Suprapubic skin (tissue), 4 donors: ENCODE data around the gene PWWP2A. TPM values are rescaled to one million over a fixed set of nuclear protein-coding genes. Genes with fewer than 3 reads are reported as not detected.

Source experiments
- DNase-seq, 2 donors: peaks; one replicate each; pipeline ENCODE4 v3.0.0-alpha.2; 2019; ENCODE audit warnings: low spot score in 2 of 2
- H3K27ac ChIP-seq: fragments of 200-600 bp; sonication (generic); one replicate; pipeline ENCODE4 v1.5.1; 2019
- H3K27me3 ChIP-seq: fragments of 200-600 bp; sonication (generic); one replicate; pipeline ENCODE4 v1.5.1; 2019
- H3K36me3 ChIP-seq: fragments of 200-600 bp; sonication (generic); one replicate; pipeline ENCODE4 v1.5.1; 2019
- H3K4me1 ChIP-seq: fragments of 200-600 bp; sonication (generic); one replicate; pipeline ENCODE4 v1.5.1; 2019
- H3K4me3 ChIP-seq: fragments of 200-600 bp; sonication (generic); one replicate; pipeline ENCODE4 v1.5.1; 2019; ENCODE audit warnings: mild to moderate bottlenecking
- H3K9me3 ChIP-seq: fragments of 200-600 bp; sonication (generic); one replicate; pipeline ENCODE4 v1.5.1; 2019
- CTCF ChIP-seq, 2 donors: fragments of 200-600 bp in 1 of 2; fragments of 450-650 bp in 1 of 2; sonication (generic) in 1 of 2; IDR thresholded peaks; one replicate each; pipeline ENCODE4 v1.5.1; 2016 to 2019; ENCODE audit warnings: antibody characterized with exemption in 2 of 2, mild to moderate bottlenecking in 1 of 2, moderate library complexity in 1 of 2
- EP300 ChIP-seq: sonication (generic); formaldehyde crosslinking; IDR thresholded peaks from one replicate; pipeline ENCODE4 v1.6.1; 2017; ENCODE audit warnings: antibody characterized with exemption
- POLR2A ChIP-seq, 2 donors: fragments of 450-650 bp; IDR thresholded peaks; one replicate each; pipeline ENCODE4 v1.6.1; 2017; ENCODE audit warnings: antibody characterized with exemption in 2 of 2, mild to moderate bottlenecking in 2 of 2, moderate library complexity in 2 of 2
- POLR2AphosphoS5 ChIP-seq, 3 donors: sonication (generic); formaldehyde crosslinking; IDR thresholded peaks; one replicate each; pipeline ENCODE4 v1.6.1; 2017; ENCODE audit warnings: antibody characterized with exemption in 3 of 3
- WGBS: methylation state at CpG from one replicate; pipeline ENCODE4 v1.1.5; 2018; 5-methylcytosine and 5-hydroxymethylcytosine counted together
- total RNA-seq, 4 donors: library from RNA; depleted of rRNA; stranded (reverse); fragments of >200 nt; gene quantifications; one replicate each; pipeline ENCODE4 v1.1.0, GENCODE V29; 2016

Gene PWWP2A
- total RNA-seq, 4 donors from 2014 or later: 24.7 to 42.3 (median 31.4) TPM

DNA sequence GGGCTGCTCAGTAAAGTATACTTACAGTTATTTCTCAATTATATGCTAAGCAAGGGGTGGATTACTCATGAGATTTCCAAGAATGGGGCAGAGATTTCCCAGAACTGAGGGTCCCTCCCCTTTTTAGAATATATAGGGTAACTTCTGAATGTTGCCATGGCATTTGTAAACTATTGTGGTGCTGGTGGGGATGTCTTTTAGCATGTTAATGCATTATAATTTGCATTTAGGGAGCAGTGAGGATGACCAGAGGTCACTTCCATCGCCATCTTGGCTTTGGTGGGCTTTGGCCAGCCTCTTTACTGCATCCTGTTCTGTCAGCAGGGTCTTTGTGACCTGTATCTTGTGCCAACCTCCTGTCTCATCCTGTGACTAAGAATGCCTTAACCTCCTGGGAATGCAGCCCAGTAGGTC, 74.9 kb downstream of the PWWP2A start:
- no peaks in the 10 kb centered on the region for H3K27me3 ChIP-seq
- H3K4me3 ChIP-seq: no peak overlapping the region
- TF ChIP-seq CTCF (IDR thresholded peaks at IDR 0.05): no peak
- TF ChIP-seq EP300: no peak
- no peak for TF ChIP-seq POLR2AphosphoS5 (IDR thresholded peaks at IDR 0.05)
- no peak for TF ChIP-seq POLR2A (IDR thresholded peaks at IDR 0.05)
- H3K4me1 ChIP-seq: peaks cover 5% of the 10 kb centered on the region
- no peak overlapping the region for H3K27ac ChIP-seq
- no peaks in the 10 kb centered on the region for H3K9me3 ChIP-seq
- WGBS: 100% methylated on average over 1 of the region's 1 CpG
- no peak for DNase-seq
- peaks cover 42% of the 10 kb centered on the region for H3K36me3 ChIP-seq

DNA sequence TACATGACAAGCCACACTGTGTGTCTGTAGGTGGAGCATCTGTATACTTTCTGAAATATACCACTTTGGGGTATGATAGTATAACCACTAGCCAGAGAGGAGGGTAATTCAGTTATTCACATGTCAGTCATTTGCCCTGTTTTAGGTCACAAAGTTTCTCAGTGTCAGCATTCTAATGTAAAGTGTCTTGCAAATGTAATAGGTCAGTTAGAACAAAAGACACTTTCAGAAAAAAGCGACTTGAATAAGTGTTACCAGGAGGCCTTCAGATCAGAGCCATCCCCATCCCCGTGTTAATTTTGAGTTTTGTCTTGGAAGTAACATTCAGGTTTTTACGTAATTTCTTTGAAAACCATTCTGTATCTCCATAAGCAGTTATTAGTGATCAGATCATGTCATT, 76.6 kb downstream of the PWWP2A start:
- WGBS: 86% methylated on average over 3 of the region's 3 CpGs

More for the DNA sequence above, 76.6 kb downstream of the PWWP2A start:
- TF ChIP-seq POLR2A (IDR thresholded peaks at IDR 0.05): no peak
- TF ChIP-seq EP300: no peak
- TF ChIP-seq POLR2AphosphoS5 (IDR thresholded peaks at IDR 0.05): no peak
- no peak for TF ChIP-seq CTCF (IDR thresholded peaks at IDR 0.05)
- no peaks in the 10 kb centered on the region for H3K27me3 ChIP-seq
- H3K4me3 ChIP-seq: no peak overlapping the region
- peaks cover 5% of the 10 kb centered on the region for H3K4me1 ChIP-seq
- H3K9me3 ChIP-seq: no peaks in the 10 kb centered on the region
- H3K36me3 ChIP-seq: peaks cover 48% of the 10 kb centered on the region
- DNase-seq: no peak
- no peak overlapping the region for H3K27ac ChIP-seq

Other genes starting within 250 kb of the PWWP2A start
- under 1 TPM in 3 of 4 donors, not detected in 1; 0.36 to 0.64 (median 0.47) TPM for gene ADRA1B, start 203.0 kb downstream of the PWWP2A start, total RNA-seq
- 10 to 100 TPM; 26.1 to 39.1 (median 30.5) TPM for gene TTC1, start 110.3 kb downstream of the PWWP2A start, total RNA-seq
- gene FABP6, start 110.1 kb upstream of the PWWP2A start, total RNA-seq: 1 to 10 TPM in 1 of 4 donors, not detected in 3; 2.5 TPM
- gene CCNJL, start 193.1 kb upstream of the PWWP2A start, total RNA-seq: 1 to 10 TPM in 2 of 4 donors, under 1 TPM in 1, not detected in 1; 0.34 to 1.2 (median 1.2) TPM